CD8-positive, alpha-beta memory T cell (primary cell): Measurements from ENCODE around the gene FAM114A1. TPM values are rescaled to one million over a fixed set of nuclear protein-coding genes. Genes with fewer than 3 reads are reported as not detected.

Experiments used
- CTCF ChIA-PET: fragments of 350-600 bp; sonication (Branson Sonifier 250); formaldehyde crosslinking; loops from one replicate; lab custom pipeline; 2021; ENCODE audit warnings: antibody characterized with exemption; lab: Charles Lee
- POLR2A ChIA-PET: fragments of 350-600 bp; sonication (Branson Sonifier 250); formaldehyde crosslinking; loops from one replicate; lab custom pipeline; 2021; ENCODE audit warnings: antibody characterized with exemption; lab: Charles Lee
- DNase-seq, 5 donors: peaks; one replicate each; pipeline versions ENCODE4 v3.0.0 to v3.0.0-alpha.2; 2020 to 2022; ENCODE audit warnings: mixed read lengths in 1 of 5
- H3K27ac ChIP-seq: one replicate; pipeline ENCODE4 v1.7.0; 2013; ENCODE audit warnings: low read depth, mild to moderate bottlenecking, low read length, moderate library complexity
- H3K27me3 ChIP-seq: 2 replicates; pipeline ENCODE4 v1.7.0; 2013; ENCODE audit warnings: low read length, mild to moderate bottlenecking; ENCODE audit not compliant: insufficient read depth, poor library complexity, severe bottlenecking
- H3K36me3 ChIP-seq: 2 replicates; pipeline ENCODE4 v1.7.0; 2013; ENCODE audit warnings: mild to moderate bottlenecking, low read length, moderate library complexity; ENCODE audit not compliant: insufficient read depth
- H3K4me1 ChIP-seq: 2 replicates; pipeline ENCODE4 v1.7.0; 2013; ENCODE audit warnings: mild to moderate bottlenecking, low read length, moderate library complexity; ENCODE audit not compliant: insufficient read depth
- H3K4me3 ChIP-seq: 2 replicates; pipeline ENCODE4 v1.7.0; 2013; ENCODE audit warnings: mild to moderate bottlenecking, low read length
- H3K9me3 ChIP-seq: 2 replicates; pipeline ENCODE4 v1.7.0; 2013; ENCODE audit warnings: mild to moderate bottlenecking, low read length
- H3K27ac Mint-ChIP-seq, 8 donors: one replicate each; pipeline ENCODE4 v1.8.0; 2020 to 2021; ENCODE audit warnings: mixed read lengths in 8 of 8, mild to moderate bottlenecking in 6 of 8, inconsistent platforms in 3 of 8, moderate library complexity in 3 of 8
- H3K27me3 Mint-ChIP-seq, 2 donors: one replicate each; pipeline ENCODE4 v1.8.0; 2020 to 2021; ENCODE audit warnings: mixed read lengths in 2 of 2, mild to moderate bottlenecking in 1 of 2, moderate library complexity in 1 of 2
- H3K36me3 Mint-ChIP-seq, 3 donors: one replicate each; pipeline ENCODE4 v1.8.0; 2020 to 2021; ENCODE audit warnings: mixed read lengths in 3 of 3, inconsistent platforms in 1 of 3, mild to moderate bottlenecking in 1 of 3
- H3K4me1 Mint-ChIP-seq, 3 donors: one replicate each; pipeline ENCODE4 v1.8.0; 2020 to 2021; ENCODE audit warnings: mixed read lengths in 3 of 3, inconsistent platforms in 1 of 3, mild to moderate bottlenecking in 1 of 3
- H3K4me3 Mint-ChIP-seq, 7 donors: one replicate each; pipeline ENCODE4 v1.8.0; 2020 to 2021; ENCODE audit warnings: mixed read lengths in 7 of 7, mild to moderate bottlenecking in 6 of 7, moderate library complexity in 4 of 7, inconsistent platforms in 2 of 7
- H3K9me3 Mint-ChIP-seq, 5 donors: one replicate each; pipeline ENCODE4 v1.8.0; 2020 to 2022; ENCODE audit warnings: mixed read lengths in 5 of 5, mild to moderate bottlenecking in 3 of 5, moderate library complexity in 2 of 5, inconsistent platforms in 1 of 5
- polyA plus RNA-seq: library from polyadenylated mRNA; unstranded; fragments of 300-500 nt; fragmentation: Illumina TruSeq; gene quantifications from one replicate; pipeline ENCODE4 v1.2.3, GENCODE V29; 2021
- total RNA-seq, 2 experiments: library from RNA; stranded (reverse); gene quantifications; one replicate each; pipeline ENCODE4 v1.2.3, GENCODE V29; 2021

Gene FAM114A1
- total and polyA plus RNA-seq, 3 experiments from 2014 or later, result 0.31 TPM; not detected in 2

GRCh38 chr4:38859501-38859900 lies 8.1 kb upstream of the FAM114A1 start:
- no peak for DNase-seq
- peaks cover 19 to 27% (median 25%) of the 10 kb centered on the region in 3 donors for H3K4me1 Mint-ChIP-seq
- CTCF ChIA-PET, result interaction anchor here (1.4 to 4.3 kb wide), 4 partner anchors 12 to 100 kb away, joined by 5 to 62 read pairs (median 8); no protein-coding TSS in a partner anchor
- H3K27me3 Mint-ChIP-seq, result peaks cover 12 to 33% of the 10 kb centered on the region in 2 donors
- H3K36me3 Mint-ChIP-seq, result no peaks in the 10 kb centered on the region
- H3K4me1 ChIP-seq, result peaks cover 23% of the 10 kb centered on the region
- POLR2A ChIA-PET, result no interaction called here
- H3K9me3 ChIP-seq, result no peaks in the 10 kb centered on the region
- H3K4me3 ChIP-seq, result no peak overlapping the region
- no peak overlapping the region for H3K4me3 Mint-ChIP-seq
- no peak overlapping the region for H3K27ac Mint-ChIP-seq
- no peak overlapping the region for H3K27ac ChIP-seq
- no peaks in the 10 kb centered on the region for H3K9me3 Mint-ChIP-seq
- H3K36me3 ChIP-seq, result no peaks in the 10 kb centered on the region
- no peaks in the 10 kb centered on the region for H3K27me3 ChIP-seq

DNA sequence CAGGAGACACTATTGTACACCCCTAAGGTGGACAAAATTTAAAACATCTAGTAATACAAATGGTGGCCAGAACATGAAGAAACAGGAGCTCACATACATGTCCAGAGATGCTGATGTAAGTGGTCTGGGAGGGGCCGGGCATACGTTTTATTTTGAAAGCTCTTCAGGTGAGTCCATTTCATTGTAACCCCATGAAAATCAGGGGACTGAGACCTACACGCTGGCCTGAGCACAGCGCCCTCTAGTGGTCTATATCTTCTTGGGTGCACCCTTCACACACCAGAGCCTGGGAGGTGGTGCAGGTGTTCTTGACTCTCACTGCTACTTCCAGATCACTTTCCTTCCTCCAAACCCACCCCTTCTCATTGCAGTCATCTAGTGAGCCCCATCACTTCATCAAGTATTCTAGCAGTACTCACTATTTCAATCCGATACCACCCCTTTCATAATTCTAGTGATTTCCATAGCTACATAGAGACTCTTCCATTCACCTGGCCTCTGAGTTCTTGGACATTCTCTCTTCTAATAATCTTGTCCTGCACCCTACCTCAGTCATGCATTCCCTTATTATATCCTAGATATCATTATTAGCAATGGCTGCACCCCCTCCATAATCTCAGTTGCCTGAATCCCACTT lies 6.7 kb upstream of the FAM114A1 start:
- CTCF ChIA-PET, result interaction anchor here (0.9 to 4.3 kb wide), 11 partner anchors 12 to 321 kb away, joined by 3 to 62 read pairs (median 5); partner anchors contain the start of genes TLR1, TLR10 and WDR19
- POLR2A ChIA-PET, result interaction anchor here (1.2 kb wide), 1 partner anchor 272 kb away, joined by 3 read pairs; no protein-coding TSS in a partner anchor

GRCh38 chr4:38861791-38862190 lies 5.8 kb upstream of the FAM114A1 start:
- Histone ChIP-seq H3K9me3 (no peaks in the 10 kb centered on the region), H3K4me1 (peaks cover 12% of the 10 kb centered on the region), H3K36me3 (no peaks in the 10 kb centered on the region), H3K27me3 (peaks cover under 1% of the 10 kb centered on the region), H3K27ac (no peak overlapping the region), H3K4me3 (no peak overlapping the region)
- no peak for DNase-seq
- Mint-ChIP-seq H3K9me3 (no peaks in the 10 kb centered on the region), H3K4me3 (no peak overlapping the region), H3K4me1 (peaks cover 10 to 12% (median 11%) of the 10 kb centered on the region in 3 donors), H3K27ac (no peak overlapping the region), H3K27me3 (peaks cover 14 to 47% of the 10 kb centered on the region in 2 donors), H3K36me3 (no peaks in the 10 kb centered on the region)
- CTCF ChIA-PET, result interaction anchor here (2.0 to 4.3 kb wide), 2 partner anchors 12 to 102 kb away, joined by 6 to 62 read pairs; no protein-coding TSS in a partner anchor
- POLR2A ChIA-PET, result interaction anchor here (1.2 kb wide), 1 partner anchor 272 kb away, joined by 3 read pairs; no protein-coding TSS in a partner anchor

More for the DNA sequence above, 6.7 kb upstream of the FAM114A1 start:
- no peak overlapping the region for H3K27ac ChIP-seq
- peak; percentile 33 to 68 (median 45) for DNase-seq
- H3K4me1 ChIP-seq, result peaks cover 17% of the 10 kb centered on the region
- H3K4me3 Mint-ChIP-seq, result no peak overlapping the region
- no peaks in the 10 kb centered on the region for H3K27me3 ChIP-seq
- no peaks in the 10 kb centered on the region for H3K9me3 ChIP-seq
- peak overlapping the region in 1 of 8 donors; percentile 56 for H3K27ac Mint-ChIP-seq
- H3K4me3 ChIP-seq, result no peak overlapping the region
- H3K36me3 Mint-ChIP-seq, result no peaks in the 10 kb centered on the region
- H3K4me1 Mint-ChIP-seq, result peaks cover 14 to 21% (median 20%) of the 10 kb centered on the region in 3 donors
- H3K9me3 Mint-ChIP-seq, result no peaks in the 10 kb centered on the region
- H3K27me3 Mint-ChIP-seq, result peaks cover 14 to 43% of the 10 kb centered on the region in 2 donors
- no peaks in the 10 kb centered on the region for H3K36me3 ChIP-seq

GRCh38 chr4:38865445-38865844 lies 2.2 kb upstream of the FAM114A1 start:
- H3K36me3 ChIP-seq, result no peaks in the 10 kb centered on the region
- H3K9me3 Mint-ChIP-seq, result peaks cover 0 to 2% (median 0%) of the 10 kb centered on the region in 5 donors
- peak overlapping the region in 1 of 7 donors; percentile 38 for H3K4me3 Mint-ChIP-seq
- DNase-seq, result no peak
- CTCF ChIA-PET, result no interaction called here
- POLR2A ChIA-PET, result no interaction called here
- peaks cover 24 to 65% of the 10 kb centered on the region in 2 donors for H3K27me3 Mint-ChIP-seq
- peaks cover 3 to 9% (median 7%) of the 10 kb centered on the region in 3 donors for H3K4me1 Mint-ChIP-seq
- H3K4me1 ChIP-seq, result no peaks in the 10 kb centered on the region
- peaks cover 5% of the 10 kb centered on the region for H3K27me3 ChIP-seq
- H3K27ac ChIP-seq, result no peak overlapping the region
- H3K4me3 ChIP-seq, result no peak overlapping the region
- H3K36me3 Mint-ChIP-seq, result peaks cover 0 to 2% (median 0%) of the 10 kb centered on the region in 3 donors
- no peaks in the 10 kb centered on the region for H3K9me3 ChIP-seq
- no peak overlapping the region for H3K27ac Mint-ChIP-seq

DNA sequence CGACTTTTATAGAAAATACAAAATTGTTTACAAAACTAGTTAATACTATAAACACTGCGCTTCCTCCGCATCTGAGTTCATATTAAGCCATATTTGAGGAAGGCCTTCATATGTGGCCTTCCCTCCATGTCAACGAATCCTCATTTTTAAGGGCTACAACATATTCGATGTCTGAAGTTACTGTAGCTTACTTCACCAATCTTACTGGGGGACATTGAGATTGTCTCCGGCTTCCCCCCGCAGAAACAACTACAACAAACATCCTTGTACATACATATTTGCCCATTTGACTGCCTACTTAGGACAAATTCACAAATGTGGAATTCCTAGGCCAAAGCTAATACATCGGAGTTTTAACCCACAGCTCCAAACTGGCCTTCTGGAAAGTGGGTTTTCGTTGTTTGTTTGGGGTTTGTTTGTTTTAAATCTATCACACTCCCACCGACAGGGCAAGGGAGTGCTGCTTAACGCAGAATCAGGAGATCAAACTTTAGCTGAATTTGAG lies 581 bp upstream of the FAM114A1 start:
- Histone ChIP-seq H3K4me1 (no peaks in the 10 kb centered on the region), H3K27ac (no peak overlapping the region), H3K36me3 (no peaks in the 10 kb centered on the region), H3K27me3 (peaks cover 5% of the 10 kb centered on the region), H3K4me3 (no peak overlapping the region), H3K9me3 (no peaks in the 10 kb centered on the region)
- Mint-ChIP-seq H3K4me3 (peak overlapping the region in 6 of 7 donors; percentile 33 to 70 (median 60)), H3K9me3 (peaks cover 0 to 2% (median 0%) of the 10 kb centered on the region in 5 donors), H3K4me1 (peaks cover 3 to 8% (median 7%) of the 10 kb centered on the region in 3 donors), H3K36me3 (peaks cover 0 to 2% (median 0%) of the 10 kb centered on the region in 3 donors), H3K27me3 (peaks cover 19 to 55% of the 10 kb centered on the region in 2 donors), H3K27ac (peak overlapping the region in 1 of 8 donors; percentile 21)
- DNase-seq, result no peak
- CTCF ChIA-PET, result interaction anchor here (1.1 kb wide), 1 partner anchor 107 kb away, joined by 3 read pairs; no protein-coding TSS in a partner anchor
- POLR2A ChIA-PET, result interaction anchor here (0.6 kb wide), 1 partner anchor 36 kb away, joined by 5 read pairs; no protein-coding TSS in a partner anchor

DNA sequence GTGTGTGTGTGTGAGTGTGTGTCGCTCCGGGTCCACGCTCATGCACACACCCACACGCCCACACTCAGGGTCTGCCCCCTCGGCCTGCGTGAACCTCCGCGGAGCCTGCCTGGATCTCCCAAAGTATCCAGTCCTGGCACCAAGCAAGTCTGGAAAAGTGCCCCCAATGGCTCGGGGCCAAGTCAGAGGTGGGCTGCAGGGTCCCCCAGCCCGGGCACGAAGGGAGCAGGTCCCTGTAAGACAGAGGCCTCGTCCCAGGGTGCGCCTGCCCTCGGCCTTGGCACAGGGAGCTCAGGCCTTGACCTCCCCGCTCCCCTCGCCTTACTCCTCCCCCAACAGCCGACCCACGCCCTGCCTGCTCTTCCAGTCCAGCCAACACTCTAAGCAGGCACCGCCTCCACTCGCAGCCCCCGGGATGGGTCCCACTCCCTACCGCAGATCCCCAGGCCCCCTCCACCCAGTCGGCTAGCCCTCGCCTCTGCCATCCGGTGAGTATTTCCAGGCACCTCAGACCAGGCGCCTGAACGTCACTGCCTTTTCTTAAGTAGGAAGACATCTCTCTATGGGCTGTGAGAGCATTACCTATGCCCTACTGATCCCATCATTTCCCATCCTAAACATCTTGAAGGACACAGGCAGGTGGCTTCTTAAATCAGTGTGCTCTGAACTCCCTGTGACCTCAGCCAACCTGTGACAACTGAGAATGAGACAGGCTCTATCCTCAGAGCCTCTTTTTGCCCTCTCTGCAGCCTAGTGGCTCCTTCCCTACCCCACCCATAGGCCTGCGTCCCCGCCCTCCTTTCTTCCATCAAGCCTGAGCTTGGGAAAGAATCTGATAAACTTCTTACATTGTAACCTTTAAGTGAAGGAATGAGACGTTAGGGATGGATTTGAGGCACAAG lies 704 bp downstream of the FAM114A1 start:
- Histone ChIP-seq H3K4me3 (no peak overlapping the region), H3K9me3 (no peaks in the 10 kb centered on the region), H3K27me3 (peaks cover 5% of the 10 kb centered on the region), H3K4me1 (no peaks in the 10 kb centered on the region), H3K27ac (peak overlapping the region; percentile 55), H3K36me3 (no peaks in the 10 kb centered on the region)
- CTCF ChIA-PET, result no interaction called here
- Mint-ChIP-seq H3K4me1 (peaks cover 3 to 8% (median 7%) of the 10 kb centered on the region in 3 donors), H3K27ac (no peak overlapping the region), H3K36me3 (peaks cover 0 to 2% (median 0%) of the 10 kb centered on the region in 3 donors), H3K27me3 (peaks cover 18 to 49% of the 10 kb centered on the region in 2 donors), H3K9me3 (peaks cover 0 to 2% (median 0%) of the 10 kb centered on the region in 5 donors), H3K4me3 (peak overlapping the region in 6 of 7 donors; percentile 8 to 66 (median 50))
- DNase-seq, result no peak
- POLR2A ChIA-PET, result no interaction called here

DNA sequence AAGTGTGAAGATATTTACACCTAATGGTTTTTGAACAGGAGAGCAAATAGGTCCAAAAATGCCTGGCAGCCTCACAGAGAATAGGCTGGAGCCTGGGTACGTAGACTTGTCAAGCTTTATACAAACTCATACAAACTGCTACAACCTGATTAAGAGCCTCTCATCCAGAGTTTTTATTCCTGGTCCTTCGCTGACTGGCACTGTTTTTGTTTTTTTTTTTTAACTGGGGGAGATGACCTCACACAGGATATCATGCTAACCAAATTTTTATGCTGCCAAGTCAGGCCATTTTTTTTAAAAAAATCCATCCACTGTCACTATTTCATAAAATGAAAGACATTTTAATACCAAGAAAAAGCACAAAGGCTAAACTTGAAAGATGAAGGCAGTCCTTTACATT lies 1.9 kb downstream of the FAM114A1 start:
- CTCF ChIA-PET, result interaction anchor here (1.5 kb wide), 1 partner anchor 110 kb away, joined by 5 read pairs; no protein-coding TSS in a partner anchor
- no peak for DNase-seq
- peaks cover 3 to 8% (median 7%) of the 10 kb centered on the region in 3 donors for H3K4me1 Mint-ChIP-seq
- H3K27me3 ChIP-seq, result peaks cover 5% of the 10 kb centered on the region
- no peak overlapping the region for H3K27ac Mint-ChIP-seq
- H3K36me3 Mint-ChIP-seq, result peaks cover 0 to 2% (median 0%) of the 10 kb centered on the region in 3 donors
- no peaks in the 10 kb centered on the region for H3K36me3 ChIP-seq
- H3K9me3 Mint-ChIP-seq, result peaks cover 0 to 2% (median 0%) of the 10 kb centered on the region in 5 donors
- no peak overlapping the region for H3K4me3 Mint-ChIP-seq
- POLR2A ChIA-PET, result no interaction called here
- H3K27ac ChIP-seq, result no peak overlapping the region
- no peaks in the 10 kb centered on the region for H3K4me1 ChIP-seq
- H3K27me3 Mint-ChIP-seq, result peaks cover 15 to 48% of the 10 kb centered on the region in 2 donors
- no peak overlapping the region for H3K4me3 ChIP-seq
- H3K9me3 ChIP-seq, result no peaks in the 10 kb centered on the region
